Kidney epithelial cell (primary cell): ENCODE data around the gene TMPRSS7. TPM values are rescaled to one million over a fixed set of nuclear protein-coding genes. Genes with fewer than 3 reads are reported as not detected.

Source experiments
- DNase-seq: peaks from one replicate; pipeline ENCODE4 v3.0.0-alpha.2; 2010; ENCODE audit warnings: low read depth
- H3K27me3 ChIP-seq: 2 replicates; pipeline ENCODE4 v1.6.0; 2011; ENCODE audit warnings: low read length; ENCODE audit not compliant: control insufficient read depth, insufficient read depth
- H3K36me3 ChIP-seq: 2 replicates; pipeline ENCODE4 v1.5.1; 2011; ENCODE audit warnings: low read length; ENCODE audit not compliant: control insufficient read depth, insufficient read depth
- H3K4me3 ChIP-seq: 2 replicates; pipeline ENCODE4 v1.5.1; 2011; ENCODE audit warnings: low read depth, mild to moderate bottlenecking, control low read depth, low read length
- CTCF ChIP-seq: IDR thresholded peaks from 2 replicates; pipeline ENCODE4 v1.5.1; 2011; ENCODE audit warnings: mild to moderate bottlenecking, moderate library complexity, low read length, control low read depth, inconsistent platforms; ENCODE audit not compliant: insufficient read depth, poor library complexity, severe bottlenecking
- total RNA-seq: library from RNA; depleted of rRNA; stranded (reverse); fragments of >200 nt; gene quantifications from 2 replicates; pipeline ENCODE4 v1.2.3, GENCODE V29; 2015

The TMPRSS7 gene
- total RNA-seq, 1 donor from 2014 or later = not detected

DNA sequence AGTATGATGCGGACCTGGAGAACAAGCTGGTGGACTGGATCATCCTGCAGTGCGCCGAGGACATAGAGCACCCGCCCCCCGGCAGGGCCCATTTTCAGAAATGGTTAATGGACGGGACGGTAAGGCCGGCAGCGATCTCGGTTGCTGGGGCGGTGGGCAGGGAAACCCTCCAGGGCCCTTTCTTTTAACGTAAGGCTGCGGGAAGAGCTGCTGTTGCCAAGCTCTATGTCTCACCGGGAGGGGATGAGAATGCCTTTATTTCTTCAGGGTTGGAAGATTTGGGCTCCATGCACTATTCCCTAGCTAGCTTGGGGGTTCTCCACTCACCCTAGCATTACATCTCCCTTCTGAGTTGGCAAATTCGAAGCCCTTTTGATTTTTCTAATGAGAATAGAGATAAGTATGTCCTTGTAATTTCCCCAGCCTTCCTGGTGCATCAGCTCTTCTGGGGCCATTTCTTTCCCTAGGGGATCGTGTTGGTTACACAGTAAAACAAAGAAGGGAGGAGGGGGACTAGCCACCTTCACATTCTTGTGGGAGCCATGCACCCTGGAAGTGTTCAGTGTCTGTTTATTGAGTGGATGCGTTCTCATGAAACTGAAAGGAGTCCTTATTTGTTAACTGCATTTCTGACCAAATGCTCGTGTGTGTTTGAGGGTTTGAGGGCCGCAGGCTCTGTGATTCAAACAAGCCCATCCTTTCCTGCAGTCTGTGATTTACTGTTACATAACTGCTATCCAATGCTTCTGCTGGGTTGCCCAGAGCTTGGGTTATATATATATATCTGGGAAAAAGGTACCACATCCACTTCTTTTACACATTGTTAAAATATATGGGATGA is 34.8 kb upstream of the TMPRSS7 start:
- TF ChIP-seq CTCF = no peak
- no peaks in the 10 kb centered on the region for H3K36me3 ChIP-seq
- DNase-seq = no peak
- H3K27me3 ChIP-seq = no peaks in the 10 kb centered on the region
- H3K4me3 ChIP-seq = peak overlapping the region; percentile 52

GRCh38 chr3:112000367-112000771 is 34.2 kb upstream of the TMPRSS7 start:
- TF ChIP-seq CTCF = no peak
- Histone ChIP-seq H3K36me3 (no peaks in the 10 kb centered on the region), H3K27me3 (no peaks in the 10 kb centered on the region), H3K4me3 (peak overlapping the region; percentile 52)
- no peak for DNase-seq

- Histone ChIP-seq H3K4me3 (no peak overlapping the region), H3K36me3 (no peaks in the 10 kb centered on the region), H3K27me3 (no peaks in the 10 kb centered on the region)
- no peak for TF ChIP-seq CTCF
- no peak for DNase-seq
These were observed 33.6 kb upstream of the TMPRSS7 start for GRCh38 chr3:112000966-112001365.

DNA sequence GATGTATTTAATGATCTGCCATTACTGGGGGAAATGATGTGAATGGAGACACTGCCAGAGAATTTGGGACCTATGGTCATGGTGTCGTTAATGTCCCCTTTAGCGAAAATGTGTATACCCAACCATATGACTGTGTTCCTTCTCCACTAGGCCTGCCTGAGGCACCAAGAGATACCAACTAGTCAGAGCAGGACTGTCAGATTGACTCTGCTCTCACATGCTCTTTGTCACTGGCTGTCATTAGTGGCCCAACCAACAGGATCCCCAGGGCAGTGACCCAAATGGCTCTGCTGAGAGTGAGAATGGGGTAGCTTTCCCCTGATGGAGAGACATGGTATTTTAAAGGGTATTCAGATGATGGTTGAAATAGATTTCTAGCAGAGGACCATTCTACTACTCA is 33.0 kb upstream of the TMPRSS7 start:
- H3K36me3 ChIP-seq = no peaks in the 10 kb centered on the region
- H3K27me3 ChIP-seq = no peaks in the 10 kb centered on the region
- no peak for TF ChIP-seq CTCF
- no peak for DNase-seq
- no peak overlapping the region for H3K4me3 ChIP-seq

DNA sequence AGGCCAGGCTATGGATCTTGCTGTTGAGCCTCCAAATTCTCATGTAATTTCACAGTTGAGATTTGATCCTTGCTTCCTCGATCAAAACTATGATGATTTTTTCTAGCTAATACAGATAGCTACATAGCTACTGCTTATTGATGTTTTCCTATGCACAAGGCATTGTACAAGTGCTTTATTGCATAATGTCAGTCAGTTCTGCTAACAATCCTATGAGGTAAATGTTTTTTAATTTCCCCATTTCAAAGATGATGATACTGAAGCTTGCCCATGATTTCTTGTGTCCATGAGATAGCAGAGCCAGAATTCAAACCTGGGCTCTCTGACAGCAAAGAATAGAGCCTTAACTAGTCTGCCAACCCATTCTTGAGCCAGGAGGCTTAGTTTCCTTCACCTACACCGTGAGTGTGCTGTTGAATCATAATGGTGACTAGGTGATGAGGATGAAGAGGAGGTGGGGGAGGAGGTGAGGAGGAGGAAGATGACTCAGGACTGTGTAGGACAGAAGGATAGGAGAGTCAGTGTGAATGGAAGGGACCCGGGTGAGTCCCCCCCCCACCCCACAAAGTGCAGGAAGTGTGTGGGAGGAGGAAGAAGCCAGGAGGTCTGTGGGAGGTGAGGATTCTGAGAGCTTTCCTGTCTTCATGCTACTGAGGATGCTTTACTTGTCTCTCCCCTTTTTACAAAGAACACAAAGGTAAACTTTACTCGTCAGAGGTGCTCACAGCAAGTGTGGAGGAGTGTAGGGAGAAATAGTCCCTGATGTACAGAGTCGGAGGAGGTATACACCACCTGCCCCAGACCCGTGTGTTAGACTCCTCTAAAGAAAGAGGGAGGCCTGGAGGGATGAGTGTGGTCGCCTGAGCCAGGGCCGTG is 32.2 kb upstream of the TMPRSS7 start:
- Histone ChIP-seq H3K36me3 (no peaks in the 10 kb centered on the region), H3K4me3 (no peak overlapping the region), H3K27me3 (no peaks in the 10 kb centered on the region)
- no peak for DNase-seq
- TF ChIP-seq CTCF = no peak
